Measurements from ENCODE around the gene PROM1.

DNA sequence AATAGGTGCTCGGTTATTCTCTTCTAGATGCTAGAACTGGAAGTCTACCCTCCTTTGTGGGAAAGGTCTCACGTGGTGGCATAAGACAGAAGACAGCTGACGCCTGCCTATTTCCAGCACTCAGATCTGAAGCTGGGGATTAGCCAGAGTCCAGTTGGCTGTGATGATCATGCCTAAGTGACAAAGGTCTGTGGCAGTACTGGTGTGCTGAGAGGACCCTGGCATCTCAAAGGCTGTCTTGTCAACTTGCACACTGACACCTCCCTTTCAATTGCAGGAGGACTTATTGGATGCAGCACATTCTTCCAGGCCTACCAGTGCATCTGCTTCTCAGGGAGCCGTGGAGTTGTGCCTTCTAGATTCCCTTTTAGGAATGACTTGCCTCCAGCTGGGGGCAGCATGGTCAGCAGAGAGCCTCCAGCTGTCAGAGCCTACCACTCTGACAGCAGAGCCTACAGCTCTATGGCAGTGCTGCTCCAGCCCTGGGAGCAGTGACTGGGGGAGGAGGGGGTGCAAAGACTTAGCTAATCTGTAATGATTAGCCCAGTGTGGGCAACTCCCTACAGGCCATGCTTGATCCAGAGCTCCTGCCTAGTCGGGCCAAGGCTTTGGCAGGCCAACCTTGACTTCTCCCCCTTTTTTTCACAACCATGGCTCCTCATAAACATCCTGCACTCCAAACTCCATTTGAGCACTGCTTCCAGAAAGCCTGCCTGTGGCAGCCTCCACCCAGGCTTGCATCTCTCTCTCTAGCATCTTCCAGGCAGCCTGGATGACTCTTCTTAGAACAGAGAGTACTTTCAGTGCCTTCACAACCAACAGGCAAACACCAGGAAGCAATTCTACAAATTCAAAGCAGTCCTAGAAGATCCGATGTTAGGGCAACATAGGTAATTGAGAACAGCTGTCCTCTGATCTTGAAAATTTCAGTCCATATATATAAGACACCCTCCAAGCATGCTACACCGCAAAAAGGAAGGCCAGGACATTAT, 107.1 kb downstream of the PROM1 start:
- TF ChIP-seq, protein P1, sequence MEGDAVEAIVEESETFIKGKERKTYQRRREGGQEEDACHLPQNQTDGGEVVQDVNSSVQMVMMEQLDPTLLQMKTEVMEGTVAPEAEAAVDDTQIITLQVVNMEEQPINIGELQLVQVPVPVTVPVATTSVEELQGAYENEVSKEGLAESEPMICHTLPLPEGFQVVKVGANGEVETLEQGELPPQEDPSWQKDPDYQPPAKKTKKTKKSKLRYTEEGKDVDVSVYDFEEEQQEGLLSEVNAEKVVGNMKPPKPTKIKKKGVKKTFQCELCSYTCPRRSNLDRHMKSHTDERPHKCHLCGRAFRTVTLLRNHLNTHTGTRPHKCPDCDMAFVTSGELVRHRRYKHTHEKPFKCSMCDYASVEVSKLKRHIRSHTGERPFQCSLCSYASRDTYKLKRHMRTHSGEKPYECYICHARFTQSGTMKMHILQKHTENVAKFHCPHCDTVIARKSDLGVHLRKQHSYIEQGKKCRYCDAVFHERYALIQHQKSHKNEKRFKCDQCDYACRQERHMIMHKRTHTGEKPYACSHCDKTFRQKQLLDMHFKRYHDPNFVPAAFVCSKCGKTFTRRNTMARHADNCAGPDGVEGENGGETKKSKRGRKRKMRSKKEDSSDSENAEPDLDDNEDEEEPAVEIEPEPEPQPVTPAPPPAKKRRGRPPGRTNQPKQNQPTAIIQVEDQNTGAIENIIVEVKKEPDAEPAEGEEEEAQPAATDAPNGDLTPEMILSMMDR (IDR thresholded peaks at IDR 0.05) = no peak
- TF ChIP-seq POLR2A (IDR thresholded peaks at IDR 0.05) = no peak
- TF ChIP-seq POLR2AphosphoS5 (IDR thresholded peaks at IDR 0.05) = no peak
- TF ChIP-seq EP300 (IDR thresholded peaks at IDR 0.05) = no peak
